Occipital lobe (tissue), 2 donors: ENCODE data around the gene SPTY2D1. TPM values are rescaled to one million over a fixed set of nuclear protein-coding genes. Genes with fewer than 3 reads are reported as not detected.
A peak's percentile ranks its signal among the peaks of the same experiment; 100 is the strongest.
"Not testable (repeated sequence)": the region's sequence is repeated elsewhere in the genome, so short reads cannot be mapped to it uniquely, and the experiment has no call there.

Experiments used
- DNase-seq: peaks from one replicate; lab custom pipeline; 2025; lab: John Stamatoyannopoulos, UW
- total RNA-seq: library from RNA; depleted of rRNA; stranded (reverse); fragments of >200 nt; gene quantifications from one replicate; pipeline ENCODE4 v1.2.3, GENCODE V29; 2014

SPTY2D1 gene
- total RNA-seq, 1 donor from 2014 or later, result 11.2 TPM

GRCh38 chr11:18617688-18618341 lies 16.3 kb downstream of the SPTY2D1 start:
- DNase-seq, result no peak

GRCh38 chr11:18615628-18616392 lies 18.3 kb downstream of the SPTY2D1 start:
- DNase-seq, result no peak

GRCh38 chr11:18614667-18615066 lies 19.5 kb downstream of the SPTY2D1 start:
- DNase-seq, result no peak

- DNase-seq, result no peak
These were observed 21.7 kb downstream of the SPTY2D1 start for GRCh38 chr11:18612394-18612793.

GRCh38 chr11:18611196-18611595 lies 22.9 kb downstream of the SPTY2D1 start:
- no peak for DNase-seq

GRCh38 chr11:18608376-18608775 lies 25.8 kb downstream of the SPTY2D1 start:
- no peak for DNase-seq

GRCh38 chr11:18600915-18601569 lies 33.1 kb downstream of the SPTY2D1 start:
- no peak for DNase-seq

- no peak for DNase-seq
These were observed 34.4 kb downstream of the SPTY2D1 start, which contains the start of gene MISFA for GRCh38 chr11:18599739-18600230. MISFA (plus strand) TSS chr11:18599789; CDS start chr11:18599929, 140 bp downstream.

- no peak for DNase-seq
These were observed 39.0 kb downstream of the SPTY2D1 start for GRCh38 chr11:18594999-18595749.

GRCh38 chr11:18594088-18594487 lies 40.1 kb downstream of the SPTY2D1 start:
- not testable (repeated sequence) for DNase-seq

- DNase-seq, result no peak
These were observed 43.6 kb downstream of the SPTY2D1 start for GRCh38 chr11:18590571-18590970.

GRCh38 chr11:18588297-18589252 lies 45.6 kb downstream of the SPTY2D1 start, which contains the start of gene UEVLD:
UEVLD (minus strand) TSS chr11:18588734; CDS start chr11:18588654, 80 bp downstream.
- peak; percentile 89 for DNase-seq

GRCh38 chr11:18581825-18582224 lies 52.3 kb downstream of the SPTY2D1 start:
- no peak for DNase-seq

- no peak for DNase-seq
These were observed 53.9 kb downstream of the SPTY2D1 start for GRCh38 chr11:18580113-18580766.

- no peak for DNase-seq
These were observed 55.1 kb downstream of the SPTY2D1 start for GRCh38 chr11:18578975-18579598.

GRCh38 chr11:18575361-18575760 lies 58.8 kb downstream of the SPTY2D1 start:
- DNase-seq, result no peak

- DNase-seq, result no peak
These were observed 67.1 kb downstream of the SPTY2D1 start for GRCh38 chr11:18567081-18567480.

GRCh38 chr11:18566406-18566805 lies 67.7 kb downstream of the SPTY2D1 start:
- DNase-seq, result no peak

- no peak for DNase-seq
These were observed 70.0 kb downstream of the SPTY2D1 start for GRCh38 chr11:18564149-18564548.
